ENCODE measurements around the gene NAAA. TPM values are rescaled to one million over a fixed set of nuclear protein-coding genes. Genes with fewer than 3 reads are reported as not detected.

Gene NAAA
- total RNA-seq, 1 donor from 2014 or later: 13.7 TPM

- Mint-ChIP-seq H3K27ac (ENCODE audit: unreplicated experiment) (no peak overlapping the region), H3K4me3 (ENCODE audit: unreplicated experiment) (no peak overlapping the region), H3K4me1 (ENCODE audit: low read depth, unreplicated experiment) (no peaks in the 10 kb centered on the region), H3K9me3 (ENCODE audit: unreplicated experiment) (no peaks in the 10 kb centered on the region), H3K27me3 (ENCODE audit: unreplicated experiment) (no peaks in the 10 kb centered on the region), H3K36me3 (ENCODE audit: unreplicated experiment) (no peaks in the 10 kb centered on the region)
- DNase-seq: no peak
- TF ChIP-seq CTCF (IDR thresholded peaks at IDR 0.05; ENCODE audit: partially characterized antibody, unreplicated experiment): no peak
These were observed 31.4 kb downstream of the NAAA start for GRCh38 chr4:75909405-75909804.

GRCh38 chr4:75908555-75908954, 32.3 kb downstream of the NAAA start:
- TF ChIP-seq CTCF (IDR thresholded peaks at IDR 0.05; ENCODE audit: partially characterized antibody, unreplicated experiment): no peak
- no peak overlapping the region for H3K27ac Mint-ChIP-seq (ENCODE audit: unreplicated experiment)
- H3K27me3 Mint-ChIP-seq (ENCODE audit: unreplicated experiment): no peaks in the 10 kb centered on the region
- no peaks in the 10 kb centered on the region for H3K36me3 Mint-ChIP-seq (ENCODE audit: unreplicated experiment)
- H3K4me3 Mint-ChIP-seq (ENCODE audit: unreplicated experiment): no peak overlapping the region
- DNase-seq: no peak
- H3K9me3 Mint-ChIP-seq (ENCODE audit: unreplicated experiment): no peaks in the 10 kb centered on the region
- no peaks in the 10 kb centered on the region for H3K4me1 Mint-ChIP-seq (ENCODE audit: low read depth, unreplicated experiment)

- DNase-seq: no peak
- Mint-ChIP-seq H3K4me3 (ENCODE audit: unreplicated experiment) (no peak overlapping the region), H3K9me3 (ENCODE audit: unreplicated experiment) (no peaks in the 10 kb centered on the region), H3K27me3 (ENCODE audit: unreplicated experiment) (no peaks in the 10 kb centered on the region), H3K27ac (ENCODE audit: unreplicated experiment) (no peak overlapping the region), H3K4me1 (ENCODE audit: low read depth, unreplicated experiment) (no peaks in the 10 kb centered on the region), H3K36me3 (ENCODE audit: unreplicated experiment) (no peaks in the 10 kb centered on the region)
- no peak for TF ChIP-seq CTCF (IDR thresholded peaks at IDR 0.05; ENCODE audit: partially characterized antibody, unreplicated experiment)
These were observed 32.8 kb downstream of the NAAA start for GRCh38 chr4:75907966-75908365.

DNA sequence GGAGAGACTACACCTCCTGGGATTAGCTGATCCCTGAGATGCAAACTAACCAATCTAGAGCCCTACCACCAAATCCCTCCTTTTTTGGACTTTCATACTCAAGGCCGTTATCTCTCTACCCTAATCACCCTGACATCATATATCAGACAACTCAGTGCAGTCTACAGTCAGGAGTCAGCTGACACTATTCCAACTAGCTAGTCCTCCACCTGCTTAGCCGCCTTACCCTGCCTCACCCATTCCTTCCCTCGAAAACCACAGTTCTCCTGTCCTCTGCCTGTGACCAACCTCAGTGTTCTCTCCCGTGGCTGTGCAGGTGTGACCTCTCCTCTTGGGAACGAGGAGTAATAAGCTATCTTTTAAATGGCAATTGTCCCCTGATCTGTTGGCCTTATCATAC, 36.7 kb downstream of the NAAA start:
- no peaks in the 10 kb centered on the region for H3K4me1 Mint-ChIP-seq (ENCODE audit: low read depth, unreplicated experiment)
- DNase-seq: no peak
- no peaks in the 10 kb centered on the region for H3K27me3 Mint-ChIP-seq (ENCODE audit: unreplicated experiment)
- no peak for TF ChIP-seq CTCF (IDR thresholded peaks at IDR 0.05; ENCODE audit: partially characterized antibody, unreplicated experiment)
- H3K27ac Mint-ChIP-seq (ENCODE audit: unreplicated experiment): no peak overlapping the region
- H3K9me3 Mint-ChIP-seq (ENCODE audit: unreplicated experiment): no peaks in the 10 kb centered on the region
- no peak overlapping the region for H3K4me3 Mint-ChIP-seq (ENCODE audit: unreplicated experiment)
- no peaks in the 10 kb centered on the region for H3K36me3 Mint-ChIP-seq (ENCODE audit: unreplicated experiment)

DNA sequence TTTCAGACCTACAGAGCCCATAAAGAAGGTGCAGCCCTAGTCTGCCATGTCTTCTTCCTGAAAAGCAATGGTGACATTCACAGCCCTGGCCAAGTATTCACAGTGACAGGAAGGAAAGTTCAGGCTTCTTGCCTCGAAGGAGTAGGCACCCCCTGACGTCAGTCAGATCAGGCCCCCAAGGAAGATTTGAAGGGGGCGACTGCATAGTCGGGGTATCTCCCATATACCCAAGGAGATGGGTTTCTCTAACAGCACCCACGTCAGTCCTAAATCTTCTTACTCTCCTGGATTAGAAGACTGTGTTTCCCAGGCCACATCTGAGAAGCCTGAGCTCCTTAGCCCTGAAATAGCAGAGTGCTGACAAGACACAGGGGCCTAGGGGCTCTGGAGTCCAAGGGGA, 38.5 kb downstream of the NAAA start, which contains the start of gene PPEF2:
PPEF2 (minus strand) TSS at position 101 of the 400 bp plus-strand sequence. CDS start 6,127 bp downstream, outside the sequence.
- Mint-ChIP-seq H3K9me3 (ENCODE audit: unreplicated experiment) (no peaks in the 10 kb centered on the region), H3K4me3 (ENCODE audit: unreplicated experiment) (no peak within 1 kb of the TSS), H3K4me1 (ENCODE audit: low read depth, unreplicated experiment) (no peaks in the 10 kb centered on the region), H3K27ac (ENCODE audit: unreplicated experiment) (no peak within 1 kb of the TSS), H3K36me3 (ENCODE audit: unreplicated experiment) (peaks cover 4% of the 10 kb centered on the region), H3K27me3 (ENCODE audit: unreplicated experiment) (no peaks in the 10 kb centered on the region)
- no peak for TF ChIP-seq CTCF (IDR thresholded peaks at IDR 0.05; ENCODE audit: partially characterized antibody, unreplicated experiment)
- no peak for DNase-seq
